Stomach (tissue), 9 donors: ENCODE data around the gene TGDS. TPM values are rescaled to one million over a fixed set of nuclear protein-coding genes. Genes with fewer than 3 reads are reported as not detected.

Experiments
- DNase-seq, 2 donors: peaks; one replicate each; pipeline versions ENCODE4 v3.0.0 to v3.0.0-alpha.2; 2013 to 2019
- H3K27ac ChIP-seq, 5 donors: fragments of 200-600 bp in 4 of 5; sonication (generic) in 4 of 5; one replicate each; pipeline ENCODE4 v1.5.1; 2013 to 2019; ENCODE audit warnings: mild to moderate bottlenecking in 1 of 5, moderate library complexity in 1 of 5
- H3K27me3 ChIP-seq, 3 donors: fragments of 200-600 bp; sonication (generic); one replicate each; pipeline ENCODE4 v1.5.1; 2017 to 2019; ENCODE audit warnings: mixed run types in 1 of 3
- H3K36me3 ChIP-seq, 4 donors: fragments of 200-600 bp; sonication (generic); 1 replicate in 3 of 4; 2 replicates in 1 of 4; pipeline ENCODE4 v1.5.1; 2016 to 2019
- H3K4me1 ChIP-seq, 4 donors: fragments of 200-600 bp; sonication (generic); one replicate each; pipeline ENCODE4 v1.5.1; 2016 to 2019
- H3K4me3 ChIP-seq, 4 donors: fragments of 200-600 bp; sonication (generic) in 3 of 4; one replicate each; pipeline ENCODE4 v1.5.1; 2016 to 2019; ENCODE audit warnings: mild to moderate bottlenecking in 1 of 4
- H3K9me3 ChIP-seq, 4 donors: fragments of 200-600 bp; sonication (generic); one replicate each; pipeline ENCODE4 v1.5.1; 2016 to 2019
- EP300 ChIP-seq: sonication (generic); formaldehyde crosslinking; IDR thresholded peaks from one replicate; pipeline ENCODE4 v1.6.1; 2017; ENCODE audit warnings: antibody characterized with exemption
- POLR2A ChIP-seq, 4 donors: fragments of 450-650 bp; IDR thresholded peaks; one replicate each; pipeline ENCODE4 v1.6.1; 2016; ENCODE audit warnings: antibody characterized with exemption in 4 of 4, control low read depth in 2 of 4, mild to moderate bottlenecking in 1 of 4, moderate library complexity in 1 of 4
- POLR2AphosphoS5 ChIP-seq, 3 donors: sonication (generic); formaldehyde crosslinking; IDR thresholded peaks; one replicate each; pipeline ENCODE4 v1.6.1; 2016; ENCODE audit warnings: antibody characterized with exemption in 3 of 3
- WGBS, 5 donors: extraction: QIAGEN DNeasy Blood & Tissue Kit in 3 of 5; methylation state at CpG; one replicate each; pipeline versions ENCODE4 v1.1.5 to v1.1.7; 2013 to 2018; 5-methylcytosine and 5-hydroxymethylcytosine counted together
- intact Hi-C: fragments of 100-400 bp; cut with DNase I; formaldehyde crosslinking; loops from one replicate; pipeline ENCODE4 v1.15.1; 2023; ENCODE audit warnings: low total_unique reads
- polyA plus RNA-seq, 3 donors: library from polyadenylated mRNA; stranded (reverse); fragments of 200-250 nt; gene quantifications; one replicate each; pipeline ENCODE4 v1.2.3, GENCODE V29; 2013
- total RNA-seq, 5 donors: library from RNA; depleted of rRNA; stranded (reverse); fragments of >200 nt; gene quantifications; one replicate each; pipeline versions ENCODE4 v1.1.0 to v1.2.3, GENCODE V29; 2014 to 2016
- TF ChIP-seq, protein P1 (sequence below), 7 experiments: fragments of 450-650 bp in 4 of 7; fragments of 200-600 bp in 3 of 7; sonication (generic) in 3 of 7; IDR thresholded peaks; one replicate each; pipeline ENCODE4 v1.5.1; 2016 to 2019; ENCODE audit warnings: antibody characterized with exemption in 7 of 7, control low read depth in 2 of 7, mild to moderate bottlenecking in 1 of 7
- donor health status: healthy with polysubstance abuse.
- donor health status: Bipolar disorder and iron deficiency.
- donor health status: healthy.

TGDS gene
- total and polyA plus RNA-seq, 8 donors: 3.6 to 21.8 (median 8.2) TPM; not detected in 1

DNA sequence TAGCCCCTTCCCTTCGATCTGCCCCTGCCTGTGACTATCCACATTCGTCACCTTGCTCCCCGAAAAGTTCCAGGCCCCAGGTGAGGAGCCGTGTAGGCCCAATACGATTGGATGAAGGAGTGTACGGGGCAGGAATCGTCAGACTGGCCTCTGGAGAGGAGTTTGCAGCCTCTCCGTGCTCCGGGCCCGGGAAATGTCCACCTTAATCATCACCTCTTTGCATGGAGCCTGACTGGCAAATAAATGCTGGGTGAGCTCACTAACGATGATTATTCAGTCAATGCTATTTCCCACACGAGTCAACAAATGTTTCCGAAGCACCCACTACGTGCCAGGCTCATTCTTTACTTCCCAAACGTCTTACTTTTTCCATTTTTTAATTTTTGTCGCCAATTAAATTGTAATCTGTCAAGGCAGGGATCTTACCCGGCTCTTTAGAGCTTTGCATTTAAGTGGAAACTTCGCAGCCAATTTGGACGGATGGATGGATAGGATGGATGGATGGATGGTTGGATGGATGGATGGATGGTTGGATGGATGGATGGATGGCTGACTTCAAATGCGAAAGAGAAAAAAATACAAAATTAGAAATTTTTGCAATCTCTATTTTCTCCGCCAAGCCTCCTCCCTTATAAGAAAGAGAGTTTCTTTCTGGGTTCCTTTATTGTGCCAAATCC lies 45.8 kb downstream of the TGDS start:
- 22 to 32% (median 25%) methylated on average over 20 to 21 of the region's 21 CpGs for WGBS, 5 donors
- Histone ChIP-seq H3K27ac (peak overlapping the region; percentile 92 to 94 (median 92)), H3K27me3 (no peaks in the 10 kb centered on the region), H3K4me3 (peak overlapping the region; percentile 58 to 80 (median 66)), H3K36me3 (no peaks in the 10 kb centered on the region), H3K4me1 (peaks cover 15 to 19% (median 17%) of the 10 kb centered on the region in 4 donors), H3K9me3 (no peaks in the 10 kb centered on the region)
- peak; percentile 26 for TF ChIP-seq EP300
- TF ChIP-seq, protein P1, sequence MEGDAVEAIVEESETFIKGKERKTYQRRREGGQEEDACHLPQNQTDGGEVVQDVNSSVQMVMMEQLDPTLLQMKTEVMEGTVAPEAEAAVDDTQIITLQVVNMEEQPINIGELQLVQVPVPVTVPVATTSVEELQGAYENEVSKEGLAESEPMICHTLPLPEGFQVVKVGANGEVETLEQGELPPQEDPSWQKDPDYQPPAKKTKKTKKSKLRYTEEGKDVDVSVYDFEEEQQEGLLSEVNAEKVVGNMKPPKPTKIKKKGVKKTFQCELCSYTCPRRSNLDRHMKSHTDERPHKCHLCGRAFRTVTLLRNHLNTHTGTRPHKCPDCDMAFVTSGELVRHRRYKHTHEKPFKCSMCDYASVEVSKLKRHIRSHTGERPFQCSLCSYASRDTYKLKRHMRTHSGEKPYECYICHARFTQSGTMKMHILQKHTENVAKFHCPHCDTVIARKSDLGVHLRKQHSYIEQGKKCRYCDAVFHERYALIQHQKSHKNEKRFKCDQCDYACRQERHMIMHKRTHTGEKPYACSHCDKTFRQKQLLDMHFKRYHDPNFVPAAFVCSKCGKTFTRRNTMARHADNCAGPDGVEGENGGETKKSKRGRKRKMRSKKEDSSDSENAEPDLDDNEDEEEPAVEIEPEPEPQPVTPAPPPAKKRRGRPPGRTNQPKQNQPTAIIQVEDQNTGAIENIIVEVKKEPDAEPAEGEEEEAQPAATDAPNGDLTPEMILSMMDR (IDR thresholded peaks at IDR 0.05): no peak
- no peak for TF ChIP-seq POLR2A (IDR thresholded peaks at IDR 0.05)
- intact Hi-C loops: no loop called here
- DNase-seq: peak in 1 of 2 donors; percentile 39

DNA sequence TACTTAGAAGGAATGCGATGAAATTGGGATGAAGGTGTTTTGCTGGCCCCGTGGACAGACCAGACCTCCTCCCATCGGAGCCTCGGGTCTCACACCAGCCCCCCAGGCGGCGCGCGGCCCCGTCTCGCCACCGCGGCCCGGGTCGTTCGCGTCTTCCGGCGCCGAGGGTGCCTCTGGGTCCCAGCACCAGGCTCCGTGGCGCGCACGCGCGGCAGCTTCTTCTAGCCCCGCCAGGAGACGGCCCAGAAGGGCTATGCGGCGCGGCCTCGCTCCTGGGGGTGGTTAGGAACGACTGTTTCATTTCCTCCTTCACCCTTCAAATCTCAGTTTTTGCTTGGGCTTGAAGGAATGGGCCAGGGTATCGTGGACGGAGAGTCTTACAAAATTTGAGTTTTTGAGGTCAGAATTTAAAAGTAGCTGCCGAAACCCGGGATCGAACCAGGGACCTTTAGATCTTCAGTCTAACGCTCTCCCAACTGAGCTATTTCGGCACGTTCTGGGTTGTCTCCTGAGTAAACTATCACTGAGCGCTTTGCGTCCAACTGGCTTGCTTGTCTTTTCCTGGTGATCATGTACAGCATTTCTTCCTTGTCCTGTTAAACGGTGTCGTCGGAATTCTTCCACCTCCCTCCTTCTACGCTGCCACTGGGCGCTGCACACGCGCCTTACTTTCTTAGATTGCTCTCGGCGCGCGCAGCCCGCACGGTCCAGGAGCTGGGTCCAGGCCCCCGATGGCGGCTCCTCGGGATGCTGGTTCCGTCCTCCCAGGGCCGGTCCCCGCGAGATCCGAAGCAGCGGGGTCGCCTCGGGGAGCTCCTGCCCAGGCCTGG lies 46.5 kb downstream of the TGDS start:
- peak; percentile 86 to 96 for DNase-seq
- Histone ChIP-seq H3K27ac (peak overlapping the region; percentile 92 to 94 (median 92)), H3K27me3 (no peaks in the 10 kb centered on the region), H3K4me3 (peak overlapping the region; percentile 58 to 80 (median 66)), H3K9me3 (no peaks in the 10 kb centered on the region), H3K4me1 (peaks cover 15 to 19% (median 17%) of the 10 kb centered on the region in 4 donors), H3K36me3 (no peaks in the 10 kb centered on the region)
- TF ChIP-seq EP300 (no peak), POLR2AphosphoS5 (IDR thresholded peaks at IDR 0.05) (peak in 1 of 3 donors; percentile 73)
- TF ChIP-seq, protein P1 (IDR thresholded peaks at IDR 0.05): peak in 1 of 7 experiments; percentile 3
- intact Hi-C loops: no loop called here
- 0 to 1% (median 0%) methylated on average over 49 to 66 of the region's 66 CpGs for WGBS, 5 donors

DNA sequence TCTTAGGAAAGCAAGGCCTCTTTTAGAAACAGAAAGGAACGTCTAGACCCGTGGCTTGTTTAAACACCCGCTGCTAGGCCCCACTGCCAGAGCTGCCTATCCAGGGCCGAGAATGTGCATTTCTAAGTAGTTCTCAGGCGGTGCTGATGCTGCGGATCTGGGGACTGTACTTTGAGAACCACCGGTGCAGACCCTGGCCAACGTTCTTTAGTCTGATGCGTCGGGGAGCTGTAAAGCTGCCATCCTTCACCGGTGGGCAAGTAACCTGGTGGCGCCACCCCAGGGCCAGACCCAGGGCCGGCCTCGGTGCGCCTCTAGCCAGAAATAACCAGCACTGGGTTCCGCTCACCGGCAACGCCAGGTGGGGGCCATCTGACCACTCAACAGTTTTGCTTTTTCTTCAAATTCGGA lies 47.1 kb downstream of the TGDS start:
- WGBS, 5 donors: 0 to 2% (median 2%) methylated on average over 18 to 19 of the region's 19 CpGs
- Histone ChIP-seq H3K27ac (peak overlapping the region; percentile 92 to 94 (median 92)), H3K4me1 (peaks cover 15 to 19% (median 17%) of the 10 kb centered on the region in 4 donors), H3K4me3 (peak overlapping the region; percentile 58 to 80 (median 66)), H3K36me3 (no peaks in the 10 kb centered on the region), H3K27me3 (no peaks in the 10 kb centered on the region), H3K9me3 (no peaks in the 10 kb centered on the region)
- TF ChIP-seq, protein P1 (IDR thresholded peaks at IDR 0.05): no peak
- TF ChIP-seq POLR2A (IDR thresholded peaks at IDR 0.05): no peak
- TF ChIP-seq POLR2AphosphoS5 (IDR thresholded peaks at IDR 0.05): no peak
- TF ChIP-seq EP300: no peak
- DNase-seq: peak; percentile 32 to 79
- intact Hi-C loops: no loop called here

DNA sequence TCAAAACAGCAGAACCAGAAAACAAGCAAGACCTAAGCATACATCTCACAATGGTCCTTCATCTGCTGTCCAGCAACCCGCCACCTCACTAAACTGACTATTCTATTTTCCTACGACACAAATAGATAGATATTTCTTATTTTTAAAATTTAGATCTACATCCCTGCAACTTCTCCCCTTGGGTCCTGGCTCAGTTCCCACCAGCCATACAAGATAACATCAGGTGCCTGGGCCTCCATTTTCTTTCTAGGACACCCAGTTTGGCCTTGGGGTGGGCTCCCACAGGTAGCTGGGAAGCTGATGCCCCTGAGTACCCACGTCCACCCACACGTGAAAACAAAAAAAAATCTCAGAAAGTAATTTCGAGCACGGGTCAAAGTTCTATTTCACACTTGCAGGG lies 47.6 kb downstream of the TGDS start:
- DNase-seq: no peak
- WGBS, 5 donors: 46 to 54% (median 48%) methylated on average over 6 of the region's 6 CpGs
- intact Hi-C loops: no loop called here

More for the DNA sequence above, 47.6 kb downstream of the TGDS start:
- TF ChIP-seq POLR2AphosphoS5 (IDR thresholded peaks at IDR 0.05): no peak
- TF ChIP-seq, protein P1 (IDR thresholded peaks at IDR 0.05): no peak
- no peak for TF ChIP-seq POLR2A (IDR thresholded peaks at IDR 0.05)
- no peak for TF ChIP-seq EP300
- H3K4me1 ChIP-seq: peaks cover 15 to 19% (median 17%) of the 10 kb centered on the region in 4 donors
- no peaks in the 10 kb centered on the region for H3K36me3 ChIP-seq
- H3K27me3 ChIP-seq: no peaks in the 10 kb centered on the region
- H3K4me3 ChIP-seq: peak overlapping the region; percentile 58 to 80 (median 66)
- H3K9me3 ChIP-seq: no peaks in the 10 kb centered on the region
- H3K27ac ChIP-seq: peak overlapping the region; percentile 92 to 94 (median 92)
